WTC11 (cell line): ENCODE results near the gene MX1.

Source experiments
- CBFB ChIP-seq: sonication (generic); formaldehyde crosslinking; IDR thresholded peaks from 2 replicates; pipeline ENCODE4 v1.8.1; 2022; ENCODE audit warnings: mild to moderate bottlenecking, low read depth, missing genetic modification reagents
- ETV6 ChIP-seq: sonication (generic); formaldehyde crosslinking; IDR thresholded peaks from 2 replicates; pipeline ENCODE4 v1.8.1; 2022; ENCODE audit warnings: mild to moderate bottlenecking, missing genetic modification reagents
- FOXP1 ChIP-seq: sonication (generic); formaldehyde crosslinking; IDR thresholded peaks from 2 replicates; pipeline ENCODE4 v1.8.0; 2022; ENCODE audit warnings: missing genetic modification reagents, mild to moderate bottlenecking, moderate library complexity, borderline replicate concordance
- ZBTB21 ChIP-seq: sonication (generic); formaldehyde crosslinking; IDR thresholded peaks from 2 replicates; pipeline ENCODE4 v1.8.1; 2023; ENCODE audit warnings: mild to moderate bottlenecking, missing genetic modification reagents, borderline replicate concordance
- TF ChIP-seq, protein P1 (sequence below): fragments of 200-600 bp; IDR thresholded peaks from 2 replicates; pipeline ENCODE4 v1.8.0; 2022; ENCODE audit warnings: antibody characterized with exemption
- TF ChIP-seq, protein P2 (sequence below): sonication (generic); formaldehyde crosslinking; IDR thresholded peaks from 2 replicates; pipeline ENCODE4 v1.8.1; 2022; ENCODE audit warnings: low read depth, mild to moderate bottlenecking, moderate library complexity, missing genetic modification reagents, borderline replicate concordance
- TF ChIP-seq, protein P3 (sequence below): sonication (generic); formaldehyde crosslinking; IDR thresholded peaks from 2 replicates; pipeline ENCODE4 v1.8.0; 2022; ENCODE audit warnings: mild to moderate bottlenecking, missing genetic modification reagents

DNA sequence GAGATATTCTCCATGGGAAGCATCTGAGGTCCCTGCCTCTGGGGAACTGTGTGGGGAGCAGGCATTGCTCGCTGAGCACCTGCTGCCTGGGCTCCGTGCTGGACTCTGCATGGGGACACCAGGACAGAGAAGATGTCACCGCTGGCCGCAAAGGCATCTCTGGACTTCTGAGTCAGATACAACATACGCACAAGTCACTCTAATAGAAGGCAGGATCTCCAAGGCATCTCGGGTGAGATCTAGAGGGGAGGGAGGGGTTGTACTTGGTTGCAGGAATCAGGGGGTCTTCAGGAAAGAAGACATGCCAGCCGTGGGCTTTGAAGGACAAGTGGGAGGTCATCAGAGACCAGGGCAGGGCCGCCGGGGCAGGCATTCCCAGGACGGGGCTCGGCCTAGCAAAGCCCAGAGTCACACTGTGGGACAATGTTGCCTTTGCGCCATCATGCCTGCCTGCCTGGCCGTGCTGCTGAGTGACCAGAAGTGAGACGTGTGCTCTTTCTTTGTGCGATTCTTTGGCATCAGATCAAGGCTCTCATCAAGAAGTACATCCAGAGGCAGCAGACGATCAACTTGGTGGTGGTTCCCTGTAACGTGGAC is 35.9 kb upstream of the MX1 start:
- no peak for TF ChIP-seq FOXP1 (CRISPR knock-in tag)
- TF ChIP-seq, protein P1, sequence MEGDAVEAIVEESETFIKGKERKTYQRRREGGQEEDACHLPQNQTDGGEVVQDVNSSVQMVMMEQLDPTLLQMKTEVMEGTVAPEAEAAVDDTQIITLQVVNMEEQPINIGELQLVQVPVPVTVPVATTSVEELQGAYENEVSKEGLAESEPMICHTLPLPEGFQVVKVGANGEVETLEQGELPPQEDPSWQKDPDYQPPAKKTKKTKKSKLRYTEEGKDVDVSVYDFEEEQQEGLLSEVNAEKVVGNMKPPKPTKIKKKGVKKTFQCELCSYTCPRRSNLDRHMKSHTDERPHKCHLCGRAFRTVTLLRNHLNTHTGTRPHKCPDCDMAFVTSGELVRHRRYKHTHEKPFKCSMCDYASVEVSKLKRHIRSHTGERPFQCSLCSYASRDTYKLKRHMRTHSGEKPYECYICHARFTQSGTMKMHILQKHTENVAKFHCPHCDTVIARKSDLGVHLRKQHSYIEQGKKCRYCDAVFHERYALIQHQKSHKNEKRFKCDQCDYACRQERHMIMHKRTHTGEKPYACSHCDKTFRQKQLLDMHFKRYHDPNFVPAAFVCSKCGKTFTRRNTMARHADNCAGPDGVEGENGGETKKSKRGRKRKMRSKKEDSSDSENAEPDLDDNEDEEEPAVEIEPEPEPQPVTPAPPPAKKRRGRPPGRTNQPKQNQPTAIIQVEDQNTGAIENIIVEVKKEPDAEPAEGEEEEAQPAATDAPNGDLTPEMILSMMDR: no peak
- TF ChIP-seq, protein P2, sequence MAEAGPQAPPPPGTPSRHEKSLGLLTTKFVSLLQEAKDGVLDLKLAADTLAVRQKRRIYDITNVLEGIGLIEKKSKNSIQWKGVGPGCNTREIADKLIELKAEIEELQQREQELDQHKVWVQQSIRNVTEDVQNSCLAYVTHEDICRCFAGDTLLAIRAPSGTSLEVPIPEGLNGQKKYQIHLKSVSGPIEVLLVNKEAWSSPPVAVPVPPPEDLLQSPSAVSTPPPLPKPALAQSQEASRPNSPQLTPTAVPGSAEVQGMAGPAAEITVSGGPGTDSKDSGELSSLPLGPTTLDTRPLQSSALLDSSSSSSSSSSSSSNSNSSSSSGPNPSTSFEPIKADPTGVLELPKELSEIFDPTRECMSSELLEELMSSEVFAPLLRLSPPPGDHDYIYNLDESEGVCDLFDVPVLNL (CRISPR knock-in tag): no peak
- TF ChIP-seq ETV6 (CRISPR knock-in tag): no peak
- no peak for TF ChIP-seq ZBTB21 (CRISPR knock-in tag)
- TF ChIP-seq CBFB (CRISPR knock-in tag): no peak
- TF ChIP-seq, protein P3, sequence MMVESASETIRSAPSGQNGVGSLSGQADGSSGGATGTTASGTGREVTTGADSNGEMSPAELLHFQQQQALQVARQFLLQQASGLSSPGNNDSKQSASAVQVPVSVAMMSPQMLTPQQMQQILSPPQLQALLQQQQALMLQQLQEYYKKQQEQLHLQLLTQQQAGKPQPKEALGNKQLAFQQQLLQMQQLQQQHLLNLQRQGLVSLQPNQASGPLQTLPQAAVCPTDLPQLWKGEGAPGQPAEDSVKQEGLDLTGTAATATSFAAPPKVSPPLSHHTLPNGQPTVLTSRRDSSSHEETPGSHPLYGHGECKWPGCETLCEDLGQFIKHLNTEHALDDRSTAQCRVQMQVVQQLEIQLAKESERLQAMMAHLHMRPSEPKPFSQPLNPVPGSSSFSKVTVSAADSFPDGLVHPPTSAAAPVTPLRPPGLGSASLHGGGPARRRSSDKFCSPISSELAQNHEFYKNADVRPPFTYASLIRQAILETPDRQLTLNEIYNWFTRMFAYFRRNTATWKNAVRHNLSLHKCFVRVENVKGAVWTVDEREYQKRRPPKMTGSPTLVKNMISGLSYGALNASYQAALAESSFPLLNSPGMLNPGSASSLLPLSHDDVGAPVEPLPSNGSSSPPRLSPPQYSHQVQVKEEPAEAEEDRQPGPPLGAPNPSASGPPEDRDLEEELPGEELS (CRISPR knock-in tag): no peak
